Nephron (organoid): ENCODE measurements around the gene CES4A.
"Not testable (repeated sequence)": the region's sequence is repeated elsewhere in the genome, so short reads cannot be mapped to it uniquely, and the experiment has no call there.

Experiments used
- H3K27ac Mint-ChIP-seq, 3 experiments: 2 replicates each; pipeline ENCODE4 v1.8.0; 2020; ENCODE audit warnings: mixed read lengths in 3 of 3, mild to moderate bottlenecking in 2 of 3, moderate library complexity in 1 of 3
- H3K27me3 Mint-ChIP-seq: 2 replicates; pipeline ENCODE4 v1.8.0; 2021; ENCODE audit warnings: low read depth, mild to moderate bottlenecking, moderate library complexity, mixed read lengths
- H3K36me3 Mint-ChIP-seq: 2 replicates; pipeline ENCODE4 v1.8.0; 2020; ENCODE audit warnings: low read depth, mixed read lengths
- H3K4me1 Mint-ChIP-seq: 2 replicates; pipeline ENCODE4 v1.8.0; 2020; ENCODE audit warnings: mixed read lengths
- H3K4me3 Mint-ChIP-seq, 3 experiments: 2 replicates each; pipeline ENCODE4 v1.8.0; 2020; ENCODE audit warnings: mild to moderate bottlenecking in 3 of 3, mixed read lengths in 3 of 3, moderate library complexity in 2 of 3
- H3K9me3 Mint-ChIP-seq: 2 replicates; pipeline ENCODE4 v1.8.0; 2020; ENCODE audit warnings: mixed read lengths
- CTCF ChIP-seq, 3 experiments: fragments of 200-600 bp; sonication (generic); IDR thresholded peaks; one replicate each; pipeline ENCODE4 v1.5.0; 2021; ENCODE audit warnings: antibody characterized with exemption in 3 of 3; ENCODE audit not compliant: unreplicated experiment in 3 of 3

CES4A gene

GRCh38 chr16:66986559-66986958 is 1.8 kb upstream of the CES4A start:
- H3K36me3 Mint-ChIP-seq, result no peaks in the 10 kb centered on the region
- no peaks in the 10 kb centered on the region for H3K27me3 Mint-ChIP-seq
- H3K9me3 Mint-ChIP-seq, result no peaks in the 10 kb centered on the region
- TF ChIP-seq CTCF (IDR thresholded peaks at IDR 0.05; ENCODE audit: unreplicated experiment in 3 of 3), result no peak
- H3K27ac Mint-ChIP-seq, result no peak overlapping the region
- peaks cover 12% of the 10 kb centered on the region for H3K4me1 Mint-ChIP-seq
- H3K4me3 Mint-ChIP-seq, result no peak overlapping the region

GRCh38 chr16:66991545-66992077 is 3.2 kb downstream of the CES4A start:
- peaks cover 6% of the 10 kb centered on the region for H3K27me3 Mint-ChIP-seq
- peaks cover 12% of the 10 kb centered on the region for H3K4me1 Mint-ChIP-seq
- no peak overlapping the region for H3K4me3 Mint-ChIP-seq
- TF ChIP-seq CTCF (IDR thresholded peaks at IDR 0.05; ENCODE audit: unreplicated experiment in 3 of 3), result no peak
- no peak overlapping the region for H3K27ac Mint-ChIP-seq
- H3K36me3 Mint-ChIP-seq, result no peaks in the 10 kb centered on the region
- no peaks in the 10 kb centered on the region for H3K9me3 Mint-ChIP-seq

GRCh38 chr16:66993558-66993957 is 5.2 kb downstream of the CES4A start:
- not testable (repeated sequence) for H3K27ac Mint-ChIP-seq, H3K9me3 Mint-ChIP-seq, H3K36me3 Mint-ChIP-seq, H3K4me3 Mint-ChIP-seq
- Mint-ChIP-seq H3K27me3 (peaks cover 12% of the 10 kb centered on the region), H3K4me1 (peaks cover 17% of the 10 kb centered on the region)

GRCh38 chr16:66996324-66996982 is 8.1 kb downstream of the CES4A start:
- no peak for TF ChIP-seq CTCF (IDR thresholded peaks at IDR 0.05; ENCODE audit: unreplicated experiment in 3 of 3)
- Mint-ChIP-seq H3K9me3 (no peaks in the 10 kb centered on the region), H3K27ac (peak overlapping the region in 2 of 3 experiments; percentile 44 to 48), H3K36me3 (no peaks in the 10 kb centered on the region), H3K4me3 (no peak overlapping the region), H3K27me3 (peaks cover 31% of the 10 kb centered on the region), H3K4me1 (peaks cover 19% of the 10 kb centered on the region)

- Mint-ChIP-seq H3K9me3 (no peaks in the 10 kb centered on the region), H3K27ac (peak overlapping the region in 2 of 3 experiments; percentile 48 to 49), H3K36me3 (no peaks in the 10 kb centered on the region), H3K27me3 (peaks cover 34% of the 10 kb centered on the region), H3K4me3 (peak overlapping the region in 2 of 3 experiments; percentile 5 to 33), H3K4me1 (peaks cover 19% of the 10 kb centered on the region)
- TF ChIP-seq CTCF (IDR thresholded peaks at IDR 0.05; ENCODE audit: unreplicated experiment in 3 of 3), result no peak
These were observed 8.6 kb downstream of the CES4A start for GRCh38 chr16:66996983-66997358.

- TF ChIP-seq CTCF (IDR thresholded peaks at IDR 0.05; ENCODE audit: unreplicated experiment in 3 of 3), result no peak
- Mint-ChIP-seq H3K4me3 (peak overlapping the region; percentile 73 to 83 (median 82)), H3K27ac (peak overlapping the region in 2 of 3 experiments; percentile 25 to 44), H3K4me1 (peaks cover 19% of the 10 kb centered on the region), H3K9me3 (no peaks in the 10 kb centered on the region), H3K27me3 (peaks cover 55% of the 10 kb centered on the region), H3K36me3 (peaks cover 3% of the 10 kb centered on the region)
These were observed 12.3 kb downstream of the CES4A start for GRCh38 chr16:67000384-67001351.
